ENCODE data around the gene GLDN. TPM values are rescaled to one million over a fixed set of nuclear protein-coding genes. Genes with fewer than 3 reads are reported as not detected.

Gene GLDN
- polyA plus RNA-seq, 1 experiment: 0.25 TPM

DNA sequence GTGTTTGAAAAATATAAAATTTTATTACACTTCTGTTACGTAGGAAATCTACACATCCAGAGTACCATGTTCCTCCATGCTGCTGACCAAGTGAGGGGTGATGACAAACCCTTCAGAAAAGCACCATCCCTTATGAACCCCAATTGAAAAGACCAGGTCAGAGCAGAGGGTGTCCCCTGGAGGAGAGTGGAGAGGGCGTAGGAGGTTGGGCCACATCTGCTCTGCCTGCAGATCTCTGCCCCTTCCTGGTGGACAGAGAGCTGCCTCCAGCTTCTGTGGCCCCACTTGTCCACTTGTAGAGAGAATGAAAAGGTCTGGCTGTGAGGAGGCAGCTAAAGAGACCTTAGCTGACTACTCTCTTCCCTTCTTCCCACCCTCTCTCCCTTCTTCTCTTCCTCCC, 55.5 kb downstream of the GLDN start:
- TF ChIP-seq, protein P1, sequence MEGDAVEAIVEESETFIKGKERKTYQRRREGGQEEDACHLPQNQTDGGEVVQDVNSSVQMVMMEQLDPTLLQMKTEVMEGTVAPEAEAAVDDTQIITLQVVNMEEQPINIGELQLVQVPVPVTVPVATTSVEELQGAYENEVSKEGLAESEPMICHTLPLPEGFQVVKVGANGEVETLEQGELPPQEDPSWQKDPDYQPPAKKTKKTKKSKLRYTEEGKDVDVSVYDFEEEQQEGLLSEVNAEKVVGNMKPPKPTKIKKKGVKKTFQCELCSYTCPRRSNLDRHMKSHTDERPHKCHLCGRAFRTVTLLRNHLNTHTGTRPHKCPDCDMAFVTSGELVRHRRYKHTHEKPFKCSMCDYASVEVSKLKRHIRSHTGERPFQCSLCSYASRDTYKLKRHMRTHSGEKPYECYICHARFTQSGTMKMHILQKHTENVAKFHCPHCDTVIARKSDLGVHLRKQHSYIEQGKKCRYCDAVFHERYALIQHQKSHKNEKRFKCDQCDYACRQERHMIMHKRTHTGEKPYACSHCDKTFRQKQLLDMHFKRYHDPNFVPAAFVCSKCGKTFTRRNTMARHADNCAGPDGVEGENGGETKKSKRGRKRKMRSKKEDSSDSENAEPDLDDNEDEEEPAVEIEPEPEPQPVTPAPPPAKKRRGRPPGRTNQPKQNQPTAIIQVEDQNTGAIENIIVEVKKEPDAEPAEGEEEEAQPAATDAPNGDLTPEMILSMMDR (IDR thresholded peaks at IDR 0.05; ENCODE audit: low read depth, low read length): no peak
- Histone ChIP-seq H3K4me3 (ENCODE audit: low read depth, low read length) (no peak overlapping the region), H3K27ac (ENCODE audit: low read depth, low read length) (no peak overlapping the region), H3K9me3 (ENCODE audit: control insufficient read depth, insufficient read depth, low read length) (no peaks in the 10 kb centered on the region; the same call in 1 of the 2 replicates), H3K27me3 (ENCODE audit: control insufficient read depth, insufficient read depth, low read length) (peaks cover 43% of the 10 kb centered on the region)
- CTCF ChIA-PET: interaction anchor here (1.0 to 2.3 kb wide), 2 partner anchors 14 to 234 kb away, joined by 4 to 12 read pairs; no protein-coding TSS in a partner anchor
- POLR2A ChIA-PET: no interaction called here
- DNase-seq (ENCODE audit: low read depth, low spot score): no peak

DNA sequence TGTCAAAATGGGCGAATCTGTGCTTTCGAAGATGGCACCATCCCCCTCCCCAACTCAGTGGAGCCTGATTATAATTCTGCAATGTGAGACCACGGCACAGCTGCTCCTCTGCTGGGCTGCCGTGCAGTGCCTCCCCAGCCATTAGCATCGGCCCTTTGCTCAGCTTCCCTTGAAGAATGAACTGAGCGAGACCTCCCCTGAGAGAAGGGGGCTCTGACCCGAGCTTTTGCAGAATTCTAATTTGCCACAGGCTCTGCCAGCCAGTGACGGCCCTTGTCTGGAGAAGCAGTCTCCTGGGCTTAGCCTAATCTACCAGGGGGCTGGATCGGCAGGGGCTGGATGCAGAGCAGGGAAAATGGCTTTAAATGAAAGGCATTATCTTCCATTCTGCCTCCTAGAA, 57.2 kb downstream of the GLDN start:
- Histone ChIP-seq H3K27me3 (ENCODE audit: control insufficient read depth, insufficient read depth, low read length) (peaks cover 45% of the 10 kb centered on the region), H3K27ac (ENCODE audit: low read depth, low read length) (no peak overlapping the region), H3K9me3 (ENCODE audit: control insufficient read depth, insufficient read depth, low read length) (no peaks in the 10 kb centered on the region; the same call in 1 of the 2 replicates), H3K4me3 (ENCODE audit: low read depth, low read length) (no peak overlapping the region)
- TF ChIP-seq, protein P1 (IDR thresholded peaks at IDR 0.05; ENCODE audit: low read depth, low read length): no peak
- ChIA-PET POLR2A (no interaction called here), CTCF (interaction anchor here (1.1 to 2.3 kb wide), 3 partner anchors 14 to 235 kb away, joined by 3 to 12 read pairs (median 4); no protein-coding TSS in a partner anchor)
- no peak for DNase-seq (ENCODE audit: low read depth, low spot score)

DNA sequence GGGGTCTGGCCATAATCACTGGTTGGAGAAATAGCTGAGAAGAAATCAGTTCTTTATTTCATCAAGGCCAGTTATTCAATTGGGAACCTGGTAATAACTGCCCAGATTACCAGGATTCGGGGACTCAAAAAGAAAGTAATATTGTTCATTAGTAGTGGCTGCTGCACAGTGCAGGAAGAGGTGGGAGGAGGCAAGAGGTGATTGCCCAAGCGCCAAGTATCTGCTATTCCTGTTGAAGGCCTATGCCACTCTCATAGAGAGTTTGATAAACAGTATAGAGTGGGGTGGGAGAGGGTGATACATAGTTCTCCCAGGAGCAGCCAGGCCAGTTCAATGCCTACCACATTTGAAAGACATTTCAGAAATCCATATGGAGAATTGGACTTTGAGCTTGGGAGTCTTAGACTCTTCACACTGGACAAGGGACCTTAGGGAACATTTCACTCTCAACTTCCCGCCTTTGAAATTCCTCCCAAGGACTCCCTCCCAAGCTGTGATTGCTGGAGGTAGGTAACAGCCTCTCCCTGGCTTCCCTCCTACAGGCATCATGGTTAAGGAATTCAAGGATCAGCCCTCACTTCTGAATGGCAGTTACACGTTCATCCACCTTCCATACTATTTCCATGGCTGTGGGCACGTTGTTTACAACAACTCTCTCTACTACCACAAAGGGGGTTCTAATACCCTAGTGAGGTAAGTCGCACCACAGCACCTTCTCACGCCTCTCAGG, 59.8 kb downstream of the GLDN start:
- peaks cover 40% of the 10 kb centered on the region for H3K27me3 ChIP-seq (ENCODE audit: control insufficient read depth, insufficient read depth, low read length)
- TF ChIP-seq, protein P1 (IDR thresholded peaks at IDR 0.05; ENCODE audit: low read depth, low read length): no peak
- H3K27ac ChIP-seq (ENCODE audit: low read depth, low read length): no peak overlapping the region
- H3K4me3 ChIP-seq (ENCODE audit: low read depth, low read length): no peak overlapping the region
- POLR2A ChIA-PET: no interaction called here
- DNase-seq (ENCODE audit: low read depth, low spot score): no peak
- H3K9me3 ChIP-seq (ENCODE audit: control insufficient read depth, insufficient read depth, low read length): no peaks in the 10 kb centered on the region; the same call in 1 of the 2 replicates
- CTCF ChIA-PET: interaction anchor here (0.7 to 5.4 kb wide), 32 partner anchors 9 to 284 kb away, joined by 3 to 106 read pairs (median 4); no protein-coding TSS in a partner anchor

DNA sequence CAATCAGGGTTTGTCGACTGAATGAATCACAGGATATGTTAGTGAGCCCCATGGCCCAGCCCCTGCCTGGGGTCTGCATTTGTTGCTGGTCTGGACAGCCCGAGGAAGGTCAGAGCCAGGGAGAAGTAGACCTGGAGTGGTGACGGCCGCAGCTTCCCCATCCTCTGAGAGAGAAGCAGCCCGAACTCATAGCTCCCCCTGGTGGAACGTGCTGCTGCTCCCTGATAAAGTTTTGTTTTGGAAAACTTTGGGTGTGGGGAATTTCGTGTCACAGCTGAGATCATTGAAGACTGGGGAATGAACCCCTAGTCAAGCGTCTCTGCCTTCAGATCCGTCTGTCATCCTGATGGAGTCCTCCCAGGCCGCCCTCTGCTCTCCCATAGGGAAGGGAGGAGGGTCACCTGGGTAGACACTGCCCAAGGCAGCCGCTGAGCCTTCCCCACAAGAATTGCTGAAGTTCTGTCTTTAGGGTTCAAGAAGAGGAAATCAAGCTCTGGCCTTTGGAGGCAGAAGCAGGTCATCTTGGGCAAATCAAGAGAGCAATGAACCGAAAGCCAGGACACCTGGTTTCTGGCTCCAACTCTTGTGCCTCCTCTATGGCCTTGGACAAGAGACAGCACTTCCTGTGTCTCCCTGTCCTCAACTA, 60.5 kb downstream of the GLDN start:
- no peak for DNase-seq (ENCODE audit: low read depth, low spot score)
- ChIA-PET POLR2A (no interaction called here), CTCF (interaction anchor here (0.5 to 5.4 kb wide), 41 partner anchors 10 to 351 kb away, joined by 3 to 106 read pairs (median 4); no protein-coding TSS in a partner anchor)
- Histone ChIP-seq H3K9me3 (ENCODE audit: control insufficient read depth, insufficient read depth, low read length) (no peaks in the 10 kb centered on the region; the same call in 1 of the 2 replicates), H3K27ac (ENCODE audit: low read depth, low read length) (no peak overlapping the region), H3K27me3 (ENCODE audit: control insufficient read depth, insufficient read depth, low read length) (peaks cover 38% of the 10 kb centered on the region), H3K4me3 (ENCODE audit: low read depth, low read length) (no peak overlapping the region)
- TF ChIP-seq, protein P1 (IDR thresholded peaks at IDR 0.05; ENCODE audit: low read depth, low read length): peak; percentile 80

All from AG04450 (cell line).